ENCODE measurements around the gene MYBPH.

Gene MYBPH

GRCh38 chr1:203166192-203166940 is 9.3 kb downstream of the MYBPH start:
- no peak for DNase-seq (ENCODE audit: low read depth in 2 of 2)

- DNase-seq (ENCODE audit: low read depth in 2 of 2): no peak
Measured at GRCh38 chr1:203165800-203166161, 9.8 kb downstream of the MYBPH start.

GRCh38 chr1:203165101-203165799 is 10.4 kb downstream of the MYBPH start:
- no peak for DNase-seq (ENCODE audit: low read depth in 2 of 2)

GRCh38 chr1:203163891-203164635 is 11.6 kb downstream of the MYBPH start:
- DNase-seq (ENCODE audit: low read depth in 2 of 2): no peak

- DNase-seq (ENCODE audit: low read depth in 2 of 2): no peak
Measured at GRCh38 chr1:203162403-203162802, 13.2 kb downstream of the MYBPH start.

- no peak for DNase-seq (ENCODE audit: low read depth in 2 of 2)
Measured at GRCh38 chr1:203161703-203162102, 13.9 kb downstream of the MYBPH start.

- DNase-seq (ENCODE audit: low read depth in 2 of 2): no peak
Measured at GRCh38 chr1:203161175-203161574, 14.5 kb downstream of the MYBPH start.

- DNase-seq (ENCODE audit: low read depth in 2 of 2): no peak
Measured at GRCh38 chr1:203159844-203160243, 15.8 kb downstream of the MYBPH start.

- no peak for DNase-seq (ENCODE audit: low read depth in 2 of 2)
Measured at GRCh38 chr1:203158960-203159665, 16.5 kb downstream of the MYBPH start.

- no peak for DNase-seq (ENCODE audit: low read depth in 2 of 2)
Measured at GRCh38 chr1:203158423-203158822, 17.2 kb downstream of the MYBPH start.

- DNase-seq (ENCODE audit: low read depth in 2 of 2): no peak
Measured at GRCh38 chr1:203156280-203156679, 19.3 kb downstream of the MYBPH start.

GRCh38 chr1:203153989-203154821 is 21.4 kb downstream of the MYBPH start:
- DNase-seq (ENCODE audit: low read depth in 2 of 2): no peak

- DNase-seq (ENCODE audit: low read depth in 2 of 2): no peak
Measured at GRCh38 chr1:203153051-203153988, 22.3 kb downstream of the MYBPH start.

GRCh38 chr1:203152158-203153034 is 23.2 kb downstream of the MYBPH start:
- DNase-seq (ENCODE audit: low read depth in 2 of 2): no peak

- no peak for DNase-seq (ENCODE audit: low read depth in 2 of 2)
Measured at GRCh38 chr1:203151362-203152157, 24.1 kb downstream of the MYBPH start.

GRCh38 chr1:203150511-203151297 is 24.9 kb downstream of the MYBPH start:
- DNase-seq (ENCODE audit: low read depth in 2 of 2): no peak

- DNase-seq (ENCODE audit: low read depth in 2 of 2): no peak
Measured at GRCh38 chr1:203149188-203149840, 26.3 kb downstream of the MYBPH start.
